Measurements from ENCODE around the gene CDH5.

DNA sequence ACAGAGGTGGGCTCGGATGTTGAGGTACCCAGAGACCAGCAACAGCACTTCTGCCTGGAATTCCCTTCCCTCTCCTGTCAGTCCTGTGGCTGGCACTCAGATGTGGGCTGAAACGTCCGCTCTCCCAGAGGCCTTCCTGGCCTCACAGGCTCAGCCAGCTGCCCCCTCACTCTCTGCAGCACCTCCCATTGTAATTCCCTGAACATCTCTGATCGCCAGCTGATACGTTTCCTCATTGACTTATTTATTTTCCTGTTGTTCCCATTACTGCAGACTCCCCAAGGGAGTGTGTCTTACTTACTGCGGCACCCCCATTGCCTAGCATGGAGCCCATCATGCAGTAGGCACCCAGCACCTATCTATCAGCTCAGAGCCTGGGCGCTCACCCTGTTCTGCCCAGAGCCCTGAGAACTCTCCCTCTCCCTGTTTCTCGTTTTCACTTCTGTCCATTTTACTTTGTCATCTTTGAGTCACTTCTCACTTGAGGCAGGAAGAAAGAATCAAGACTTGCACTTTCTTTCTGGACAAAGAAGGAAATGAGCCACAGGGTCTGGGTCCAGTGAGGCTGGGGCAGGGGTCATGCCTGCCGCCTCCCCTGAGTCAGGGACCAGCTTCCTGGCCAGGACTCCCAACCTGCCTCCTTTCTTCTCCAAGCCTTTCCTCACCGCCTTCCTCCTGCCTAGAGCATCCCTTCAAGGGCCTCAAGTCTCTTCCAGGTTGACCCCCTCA lies 10.2 kb downstream of the CDH5 start:
- TF ChIP-seq, protein P1, sequence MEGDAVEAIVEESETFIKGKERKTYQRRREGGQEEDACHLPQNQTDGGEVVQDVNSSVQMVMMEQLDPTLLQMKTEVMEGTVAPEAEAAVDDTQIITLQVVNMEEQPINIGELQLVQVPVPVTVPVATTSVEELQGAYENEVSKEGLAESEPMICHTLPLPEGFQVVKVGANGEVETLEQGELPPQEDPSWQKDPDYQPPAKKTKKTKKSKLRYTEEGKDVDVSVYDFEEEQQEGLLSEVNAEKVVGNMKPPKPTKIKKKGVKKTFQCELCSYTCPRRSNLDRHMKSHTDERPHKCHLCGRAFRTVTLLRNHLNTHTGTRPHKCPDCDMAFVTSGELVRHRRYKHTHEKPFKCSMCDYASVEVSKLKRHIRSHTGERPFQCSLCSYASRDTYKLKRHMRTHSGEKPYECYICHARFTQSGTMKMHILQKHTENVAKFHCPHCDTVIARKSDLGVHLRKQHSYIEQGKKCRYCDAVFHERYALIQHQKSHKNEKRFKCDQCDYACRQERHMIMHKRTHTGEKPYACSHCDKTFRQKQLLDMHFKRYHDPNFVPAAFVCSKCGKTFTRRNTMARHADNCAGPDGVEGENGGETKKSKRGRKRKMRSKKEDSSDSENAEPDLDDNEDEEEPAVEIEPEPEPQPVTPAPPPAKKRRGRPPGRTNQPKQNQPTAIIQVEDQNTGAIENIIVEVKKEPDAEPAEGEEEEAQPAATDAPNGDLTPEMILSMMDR (IDR thresholded peaks at IDR 0.05; ENCODE audit: low read length) = no peak
- no peak for TF ChIP-seq EZH2 (IDR thresholded peaks at IDR 0.05; ENCODE audit: borderline replicate concordance, low read length)

Measured in OCI-LY1 (cell line).